ENCODE measurements around the gene INO80D. TPM values are rescaled to one million over a fixed set of nuclear protein-coding genes. Genes with fewer than 3 reads are reported as not detected.

INO80D gene
- total and polyA plus RNA-seq, 2 of the 8 experiments (the other 6 are each of a cell fraction or from before 2014, with no cell fraction given) = 6.2 to 37.4 TPM

DNA sequence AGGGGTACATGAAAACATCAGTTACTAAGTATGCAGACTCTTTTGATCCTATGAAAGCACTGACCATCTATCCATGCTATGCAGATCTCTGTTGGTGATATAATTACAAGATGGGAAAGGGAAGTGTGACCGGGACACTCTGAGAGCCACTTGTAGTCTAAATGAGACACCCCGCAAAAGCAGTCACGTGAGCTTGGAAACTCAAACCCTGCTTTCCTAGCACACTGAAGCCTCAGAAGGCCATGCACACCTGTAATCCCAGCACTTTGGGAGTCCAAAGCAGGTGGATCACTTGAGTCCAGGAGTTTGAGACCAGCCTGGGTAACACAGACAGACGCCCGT lies 137.5 kb downstream of the INO80D start (continued):
- TF ChIP-seq EZH2 (IDR thresholded peaks at IDR 0.05; ENCODE audit: low read depth, low read length, severe bottlenecking) = no peak
- TF ChIP-seq GABPA (IDR thresholded peaks at IDR 0.05; ENCODE audit: borderline replicate concordance, insufficient read depth, low read length) = no peak
- TF ChIP-seq, protein P1, sequence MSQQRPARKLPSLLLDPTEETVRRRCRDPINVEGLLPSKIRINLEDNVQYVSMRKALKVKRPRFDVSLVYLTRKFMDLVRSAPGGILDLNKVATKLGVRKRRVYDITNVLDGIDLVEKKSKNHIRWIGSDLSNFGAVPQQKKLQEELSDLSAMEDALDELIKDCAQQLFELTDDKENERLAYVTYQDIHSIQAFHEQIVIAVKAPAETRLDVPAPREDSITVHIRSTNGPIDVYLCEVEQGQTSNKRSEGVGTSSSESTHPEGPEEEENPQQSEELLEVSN (IDR thresholded peaks at IDR 0.05) = no peak
- TF ChIP-seq CTBP2 (IDR thresholded peaks at IDR 0.05; ENCODE audit: borderline replicate concordance, insufficient read depth, insufficient read length, low read length) = no peak
- no peak for TF ChIP-seq TAF7 (optimal IDR thresholded peaks at IDR 0.05; ENCODE audit: borderline replicate concordance, low read depth, low read length)

Data from H1 (cell line).